Measurements from ENCODE around the gene NFE2L2.

DNA sequence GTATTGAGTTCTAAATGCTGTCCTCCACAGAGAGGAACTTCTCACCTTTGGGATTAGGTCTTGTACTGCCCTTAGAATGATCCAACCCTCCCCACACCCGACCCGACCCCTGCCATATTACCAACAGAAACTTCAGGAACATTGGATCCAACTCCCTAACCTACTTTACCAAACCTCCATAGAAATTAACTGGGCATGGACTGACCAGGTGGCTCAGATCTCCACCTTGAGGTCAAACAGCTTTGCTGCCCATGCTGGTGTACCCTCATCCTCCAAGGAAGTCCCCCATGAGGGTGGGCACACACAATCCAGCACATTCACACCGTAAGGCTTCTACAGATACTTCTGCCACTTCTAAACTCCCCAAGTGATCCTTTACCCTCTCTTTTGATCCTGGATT, 21.5 kb downstream of the NFE2L2 start:
- TF ChIP-seq REST (IDR thresholded peaks at IDR 0.05; ENCODE audit: low read depth, low read length), result no peak
- no peak for TF ChIP-seq CHD2 (IDR thresholded peaks at IDR 0.05; ENCODE audit: low read length, partially characterized antibody)
- no peak for TF ChIP-seq TEAD4 (IDR thresholded peaks at IDR 0.05; ENCODE audit: borderline replicate concordance, insufficient read depth)
- no peak for TF ChIP-seq TAF1 (IDR thresholded peaks at IDR 0.05; ENCODE audit: borderline replicate concordance, low read depth, low read length)
- no peak for TF ChIP-seq CTCF (IDR thresholded peaks at IDR 0.05)
- no peak for TF ChIP-seq RAD21 (IDR thresholded peaks at IDR 0.05; ENCODE audit: low read length)
- no peak for TF ChIP-seq YY1 (IDR thresholded peaks at IDR 0.05; ENCODE audit: low read depth)
- no peak for TF ChIP-seq MAX (IDR thresholded peaks at IDR 0.05; ENCODE audit: low read depth)
- no peak for TF ChIP-seq TCF12 (IDR thresholded peaks at IDR 0.05)
- no peak for TF ChIP-seq EP300 (IDR thresholded peaks at IDR 0.05; ENCODE audit: borderline replicate concordance in 1 of 2, low read depth in 1 of 2, low read length in 1 of 2)
